ENCODE results near the gene KLF7.
A peak's percentile ranks its signal among the peaks of the same experiment; 100 is the strongest.

Gene KLF7

GRCh38 chr2:207046724-207047123 lies 119.0 kb downstream of the KLF7 start:
- Histone ChIP-seq H3K4me2 (ENCODE audit: low read depth, low read length) (no peak overlapping the region), H3K36me3 (replicated peaks; ENCODE audit: insufficient read depth, low read length) (no peaks in the 10 kb centered on the region), H3K9ac (ENCODE audit: low read length) (no peak overlapping the region), H2AFZ (ENCODE audit: low read length) (no peak overlapping the region), H3K9me2 (replicated peaks; ENCODE audit: insufficient read depth, low read length) (no peaks in the 10 kb centered on the region), H3F3A (ENCODE audit: insufficient read depth, low read length) (no peaks in the 10 kb centered on the region), H4K20me1 (ENCODE audit: insufficient read depth, low read length) (no peaks in the 10 kb centered on the region), H3K9me3 (replicated peaks; ENCODE audit: insufficient read depth, low read length) (no peaks in the 10 kb centered on the region), H3K27me3 (replicated peaks; ENCODE audit: insufficient read depth, low read length) (no peaks in the 10 kb centered on the region), H3K4me1 (ENCODE audit: low read length) (no peaks in the 10 kb centered on the region), H3K79me2 (ENCODE audit: low read length) (no peaks in the 10 kb centered on the region), H3K27ac (ENCODE audit: low read length) (no peak overlapping the region), H3K4me3 (ENCODE audit: low read length) (no peak overlapping the region)
- peak; percentile 40 for DNase-seq
- TF ChIP-seq, protein P1, sequence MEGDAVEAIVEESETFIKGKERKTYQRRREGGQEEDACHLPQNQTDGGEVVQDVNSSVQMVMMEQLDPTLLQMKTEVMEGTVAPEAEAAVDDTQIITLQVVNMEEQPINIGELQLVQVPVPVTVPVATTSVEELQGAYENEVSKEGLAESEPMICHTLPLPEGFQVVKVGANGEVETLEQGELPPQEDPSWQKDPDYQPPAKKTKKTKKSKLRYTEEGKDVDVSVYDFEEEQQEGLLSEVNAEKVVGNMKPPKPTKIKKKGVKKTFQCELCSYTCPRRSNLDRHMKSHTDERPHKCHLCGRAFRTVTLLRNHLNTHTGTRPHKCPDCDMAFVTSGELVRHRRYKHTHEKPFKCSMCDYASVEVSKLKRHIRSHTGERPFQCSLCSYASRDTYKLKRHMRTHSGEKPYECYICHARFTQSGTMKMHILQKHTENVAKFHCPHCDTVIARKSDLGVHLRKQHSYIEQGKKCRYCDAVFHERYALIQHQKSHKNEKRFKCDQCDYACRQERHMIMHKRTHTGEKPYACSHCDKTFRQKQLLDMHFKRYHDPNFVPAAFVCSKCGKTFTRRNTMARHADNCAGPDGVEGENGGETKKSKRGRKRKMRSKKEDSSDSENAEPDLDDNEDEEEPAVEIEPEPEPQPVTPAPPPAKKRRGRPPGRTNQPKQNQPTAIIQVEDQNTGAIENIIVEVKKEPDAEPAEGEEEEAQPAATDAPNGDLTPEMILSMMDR (IDR thresholded peaks at IDR 0.05; ENCODE audit: low read length): peak; percentile 24
- TF ChIP-seq EZH2 (optimal IDR thresholded peaks at IDR 0.05; ENCODE audit: low read depth, low read length): no peak

GRCh38 chr2:207045531-207045930 lies 120.2 kb downstream of the KLF7 start:
- Histone ChIP-seq H2AFZ (ENCODE audit: low read length) (no peak overlapping the region), H3K4me3 (ENCODE audit: low read length) (no peak overlapping the region), H3K36me3 (replicated peaks; ENCODE audit: insufficient read depth, low read length) (no peaks in the 10 kb centered on the region), H3K4me2 (ENCODE audit: low read depth, low read length) (no peak overlapping the region), H3K9me3 (replicated peaks; ENCODE audit: insufficient read depth, low read length) (no peaks in the 10 kb centered on the region), H3K27ac (ENCODE audit: low read length) (no peak overlapping the region), H3K27me3 (replicated peaks; ENCODE audit: insufficient read depth, low read length) (no peaks in the 10 kb centered on the region), H3K9me2 (replicated peaks; ENCODE audit: insufficient read depth, low read length) (no peaks in the 10 kb centered on the region), H4K20me1 (ENCODE audit: insufficient read depth, low read length) (no peaks in the 10 kb centered on the region), H3K79me2 (ENCODE audit: low read length) (no peaks in the 10 kb centered on the region), H3K4me1 (ENCODE audit: low read length) (no peaks in the 10 kb centered on the region), H3K9ac (ENCODE audit: low read length) (no peak overlapping the region), H3F3A (ENCODE audit: insufficient read depth, low read length) (no peaks in the 10 kb centered on the region)
- DNase-seq: no peak
- TF ChIP-seq EZH2 (optimal IDR thresholded peaks at IDR 0.05; ENCODE audit: low read depth, low read length) (no peak), EZH2phosphoT487 (IDR thresholded peaks at IDR 0.05; ENCODE audit: low read length) (no peak)
- TF ChIP-seq, protein P1 (IDR thresholded peaks at IDR 0.05; ENCODE audit: low read length): no peak

- TF ChIP-seq, protein P1 (IDR thresholded peaks at IDR 0.05; ENCODE audit: low read length): no peak
- no peak for TF ChIP-seq EZH2phosphoT487 (IDR thresholded peaks at IDR 0.05; ENCODE audit: low read length)
- no peak for TF ChIP-seq EZH2 (optimal IDR thresholded peaks at IDR 0.05; ENCODE audit: low read depth, low read length)
- no peaks in the 10 kb centered on the region for H3K9me3 ChIP-seq (replicated peaks; ENCODE audit: insufficient read depth, low read length)
- H3K9me2 ChIP-seq (replicated peaks; ENCODE audit: insufficient read depth, low read length): no peaks in the 10 kb centered on the region
- H3K4me1 ChIP-seq (ENCODE audit: low read length): no peaks in the 10 kb centered on the region
- H3K27me3 ChIP-seq (replicated peaks; ENCODE audit: insufficient read depth, low read length): no peaks in the 10 kb centered on the region
- DNase-seq: no peak
- H3K36me3 ChIP-seq (replicated peaks; ENCODE audit: insufficient read depth, low read length): no peaks in the 10 kb centered on the region
- H3K79me2 ChIP-seq (ENCODE audit: low read length): no peaks in the 10 kb centered on the region
- no peak overlapping the region for H2AFZ ChIP-seq (ENCODE audit: low read length)
- H3K9ac ChIP-seq (ENCODE audit: low read length): no peak overlapping the region
- no peaks in the 10 kb centered on the region for H3F3A ChIP-seq (ENCODE audit: insufficient read depth, low read length)
- no peak overlapping the region for H3K27ac ChIP-seq (ENCODE audit: low read length)
- H3K4me2 ChIP-seq (ENCODE audit: low read depth, low read length): no peak overlapping the region
- H3K4me3 ChIP-seq (ENCODE audit: low read length): no peak overlapping the region
- no peaks in the 10 kb centered on the region for H4K20me1 ChIP-seq (ENCODE audit: insufficient read depth, low read length)
Measured at GRCh38 chr2:207044379-207045362, 121.1 kb downstream of the KLF7 start.

Measured in MM.1S (cell line).